ENCODE results near the gene ACRV1. TPM values are rescaled to one million over a fixed set of nuclear protein-coding genes. Genes with fewer than 3 reads are reported as not detected.

ACRV1 gene
- total RNA-seq, 1 experiment from 2014 or later, result 0.26 TPM

GRCh38 chr11:125625630-125626287 lies 54.9 kb downstream of the ACRV1 start:
- DNase-seq (ENCODE audit: low read depth, low spot score) (peak; percentile 85), ATAC-seq (peak; percentile 92)
- CTCF ChIA-PET, result interaction anchor here (0.5 kb wide), 1 partner anchor 255 kb away, joined by 4 read pairs; no protein-coding TSS in a partner anchor
- POLR2A ChIA-PET, result interaction anchor here (0.7 to 1.0 kb wide), 2 partner anchors 34 to 262 kb away, joined by 3 read pairs; no protein-coding TSS in a partner anchor
- peaks cover 23% of the 10 kb centered on the region for H3K36me3 ChIP-seq (ENCODE audit: control insufficient read depth, insufficient read depth, low read length)
- peak overlapping the region; percentile 67 to 74 for H3K4me3 ChIP-seq (ENCODE audit: low read depth in 2 of 2, low read length in 2 of 2)
- TF ChIP-seq TCF7L2 (IDR thresholded peaks at IDR 0.05; ENCODE audit: low read depth, low read length) (peak; percentile 94), CTCF (IDR thresholded peaks at IDR 0.05) (no peak), SIN3A (IDR thresholded peaks at IDR 0.05; ENCODE audit: borderline replicate concordance, insufficient read depth, low read depth, low read length) (peak; percentile 96; the same call in 1 of the 2 replicates), POLR2AphosphoS5 (IDR thresholded peaks at IDR 0.05; ENCODE audit: low read depth, low read length) (peak; percentile 68)
- TF ChIP-seq, protein P1, sequence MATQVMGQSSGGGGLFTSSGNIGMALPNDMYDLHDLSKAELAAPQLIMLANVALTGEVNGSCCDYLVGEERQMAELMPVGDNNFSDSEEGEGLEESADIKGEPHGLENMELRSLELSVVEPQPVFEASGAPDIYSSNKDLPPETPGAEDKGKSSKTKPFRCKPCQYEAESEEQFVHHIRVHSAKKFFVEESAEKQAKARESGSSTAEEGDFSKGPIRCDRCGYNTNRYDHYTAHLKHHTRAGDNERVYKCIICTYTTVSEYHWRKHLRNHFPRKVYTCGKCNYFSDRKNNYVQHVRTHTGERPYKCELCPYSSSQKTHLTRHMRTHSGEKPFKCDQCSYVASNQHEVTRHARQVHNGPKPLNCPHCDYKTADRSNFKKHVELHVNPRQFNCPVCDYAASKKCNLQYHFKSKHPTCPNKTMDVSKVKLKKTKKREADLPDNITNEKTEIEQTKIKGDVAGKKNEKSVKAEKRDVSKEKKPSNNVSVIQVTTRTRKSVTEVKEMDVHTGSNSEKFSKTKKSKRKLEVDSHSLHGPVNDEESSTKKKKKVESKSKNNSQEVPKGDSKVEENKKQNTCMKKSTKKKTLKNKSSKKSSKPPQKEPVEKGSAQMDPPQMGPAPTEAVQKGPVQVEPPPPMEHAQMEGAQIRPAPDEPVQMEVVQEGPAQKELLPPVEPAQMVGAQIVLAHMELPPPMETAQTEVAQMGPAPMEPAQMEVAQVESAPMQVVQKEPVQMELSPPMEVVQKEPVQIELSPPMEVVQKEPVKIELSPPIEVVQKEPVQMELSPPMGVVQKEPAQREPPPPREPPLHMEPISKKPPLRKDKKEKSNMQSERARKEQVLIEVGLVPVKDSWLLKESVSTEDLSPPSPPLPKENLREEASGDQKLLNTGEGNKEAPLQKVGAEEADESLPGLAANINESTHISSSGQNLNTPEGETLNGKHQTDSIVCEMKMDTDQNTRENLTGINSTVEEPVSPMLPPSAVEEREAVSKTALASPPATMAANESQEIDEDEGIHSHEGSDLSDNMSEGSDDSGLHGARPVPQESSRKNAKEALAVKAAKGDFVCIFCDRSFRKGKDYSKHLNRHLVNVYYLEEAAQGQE (IDR thresholded peaks at IDR 0.05; ENCODE audit: insufficient read depth in 1 of 2, low read depth in 2 of 2, low read length in 1 of 2), result peak; percentile 49; a peak in 2 of 4 replicates
- H3K4me1 ChIP-seq (ENCODE audit: control insufficient read depth, insufficient read depth, low read length), result peaks cover 29% of the 10 kb centered on the region
- in situ Hi-C loops (cut with HindIII; ENCODE audit: low pct_unique_long_range_greater_than_20kb, low sequenced_read_pairs), result no loop called here
- H3K9me3 ChIP-seq (ENCODE audit: control insufficient read depth, insufficient read depth, low read depth, low read length), result no peaks in the 10 kb centered on the region
- H3K27me3 ChIP-seq (ENCODE audit: control insufficient read depth, insufficient read depth, low read length), result no peaks in the 10 kb centered on the region
- intact Hi-C loops (cut with micrococcal nuclease; ENCODE audit: unreplicated experiment), result loop anchor here (5.0 kb wide), 1 partner anchor 247 kb away; no protein-coding TSS in a partner anchor
- no TSS peak for BruUV-seq (replicated peaks)
- peak overlapping the region; percentile 87 for H3K27ac ChIP-seq (ENCODE audit: low read length)

DNA sequence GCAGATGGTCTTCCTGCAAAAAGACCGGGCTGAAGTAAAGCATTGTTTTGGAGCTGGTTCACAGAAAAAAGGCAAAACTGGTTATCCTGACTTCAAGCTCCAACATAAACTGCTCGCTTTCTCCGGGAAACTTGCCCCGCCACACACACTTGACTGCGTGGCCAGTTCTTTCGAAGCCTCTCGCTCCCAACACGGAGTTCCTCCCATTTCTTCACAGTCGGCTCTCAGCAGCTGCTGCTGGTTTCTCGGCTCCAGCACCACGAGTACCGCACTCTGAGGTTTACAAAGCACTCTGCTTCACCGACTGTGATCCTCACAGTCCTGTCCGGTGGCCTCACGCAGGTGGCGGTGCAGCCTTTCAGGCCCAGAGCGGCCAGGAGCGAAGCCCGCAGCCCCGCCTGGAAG lies 55.4 kb downstream of the ACRV1 start:
- POLR2A ChIA-PET, result interaction anchor here (0.7 kb wide), 1 partner anchor 263 kb away, joined by 3 read pairs; no protein-coding TSS in a partner anchor
- in situ Hi-C loops (cut with HindIII; ENCODE audit: low pct_unique_long_range_greater_than_20kb, low sequenced_read_pairs) (no loop called here), intact Hi-C loops (cut with micrococcal nuclease; ENCODE audit: unreplicated experiment) (loop anchor here (5.0 kb wide), 1 partner anchor 247 kb away; no protein-coding TSS in a partner anchor)
- H3K4me3 ChIP-seq (ENCODE audit: low read depth in 2 of 2, low read length in 2 of 2), result peak overlapping the region; percentile 67 to 74
- BruUV-seq (replicated peaks), result TSS peak; percentile 97
- H3K4me1 ChIP-seq (ENCODE audit: control insufficient read depth, insufficient read depth, low read length), result peaks cover 29% of the 10 kb centered on the region
- H3K27ac ChIP-seq (ENCODE audit: low read length), result peak overlapping the region; percentile 87
- H3K9me3 ChIP-seq (ENCODE audit: control insufficient read depth, insufficient read depth, low read depth, low read length), result no peaks in the 10 kb centered on the region
- TF ChIP-seq, protein P1 (IDR thresholded peaks at IDR 0.05; ENCODE audit: insufficient read depth in 1 of 2, low read depth in 2 of 2, low read length in 1 of 2), result no peak
- TF ChIP-seq SIN3A (IDR thresholded peaks at IDR 0.05; ENCODE audit: borderline replicate concordance, insufficient read depth, low read depth, low read length) (no peak), POLR2AphosphoS5 (IDR thresholded peaks at IDR 0.05; ENCODE audit: low read depth, low read length) (no peak; the same call in 1 of the 2 replicates), TCF7L2 (IDR thresholded peaks at IDR 0.05; ENCODE audit: low read depth, low read length) (no peak), CTCF (IDR thresholded peaks at IDR 0.05) (no peak)
- ATAC-seq (peak; percentile 34; the same call in 1 of the 2 replicates), DNase-seq (ENCODE audit: low read depth, low spot score) (no peak)
- H3K27me3 ChIP-seq (ENCODE audit: control insufficient read depth, insufficient read depth, low read length), result no peaks in the 10 kb centered on the region
- CTCF ChIA-PET, result no interaction called here
- peaks cover 26% of the 10 kb centered on the region for H3K36me3 ChIP-seq (ENCODE audit: control insufficient read depth, insufficient read depth, low read length)
